K562 (cell line): Measurements from ENCODE around the gene LCN1. TPM values are rescaled to one million over a fixed set of nuclear protein-coding genes. Genes with fewer than 3 reads are reported as not detected.
A peak's percentile ranks its signal among the peaks of the same experiment; 100 is the strongest.

ENCODE experiments used
- CHCHD3 ChIP-seq: fragments of 250-450 bp; sonication (Bioruptor Pico); IDR thresholded peaks from 2 replicates; pipeline ENCODE4 v2.1.2; 2022; ENCODE audit warnings: mild to moderate bottlenecking
- CHD7 ChIP-seq: fragments of 200-600 bp; sonication (generic); IDR thresholded peaks from one replicate; pipeline ENCODE4 v1.6.1; 2012; ENCODE audit warnings: mild to moderate bottlenecking, low read depth, low read length, inconsistent platforms
- CREB3 ChIP-seq: fragments of 450-650 bp; conservative IDR thresholded peaks from 2 replicates; pipeline ENCODE4 v1.6.1; 2016; ENCODE audit warnings: missing genetic modification characterization, low read depth, mild to moderate bottlenecking, missing compliant biosample characterization, moderate library complexity
- MLX ChIP-seq, 2 experiments: fragments of 450-650 bp in 1 of 2; sonication (generic) in 1 of 2; formaldehyde crosslinking; conservative IDR thresholded peaks; 2 replicates each; pipeline versions ENCODE4 v1.4.0 to v1.8.1; 2020 to 2022; ENCODE audit warnings: mild to moderate bottlenecking in 1 of 2, missing genetic modification reagents in 1 of 2
- NCOA1 ChIP-seq: fragments of 450-650 bp; IDR thresholded peaks from 2 replicates; pipeline ENCODE4 v1.6.1; 2016; ENCODE audit warnings: low read depth
- POLR3G ChIP-seq: IDR thresholded peaks from 2 replicates; pipeline ENCODE4 v1.6.1; 2011; ENCODE audit not compliant: insufficient read length, insufficient replicate concordance; ENCODE audit errors: extremely low read depth
- TFE3 ChIP-seq: fragments of 450-650 bp; formaldehyde crosslinking; IDR thresholded peaks from 2 replicates; pipeline ENCODE4 v1.4.0; 2020; ENCODE audit warnings: mild to moderate bottlenecking, mixed read lengths
- VEZF1 ChIP-seq: fragments of 200-800 bp; sonication (Bioruptor generic); IDR thresholded peaks from 2 replicates; pipeline ENCODE4 v1.6.1; 2017; ENCODE audit warnings: missing genetic modification characterization, missing compliant biosample characterization
- polyA plus RNA-seq, 8 experiments: library from polyadenylated mRNA; depleted of rRNA in 4 of 8; stranded (reverse) in 5 of 8; unstranded in 3 of 8; fragments of >200 nt; fragmentation: Nextera tagmentation in 2 of 8; fragmentation: Illumina TruSeq in 1 of 8; extraction: Ambion mirVana in 2 of 8; extraction: Trizol in 1 of 8; gene quantifications; 2 replicates each; pipeline versions ENCODE4 v1.2.1 to v1.2.3, GENCODE V29; 2011 to 2014; ENCODE audit warnings: inconsistent platforms in 1 of 8, missing spikeins in 1 of 8
- total RNA-seq, 7 experiments: library from RNA; depleted of rRNA in 6 of 7; stranded (reverse); fragments of >200 nt in 6 of 7; fragmentation: Illumina TruSeq in 2 of 7; extraction: Trizol in 2 of 7; gene quantifications; 2 replicates each; pipeline versions ENCODE4 v1.2.1 to v1.2.3, GENCODE V29; 2011 to 2021; ENCODE audit warnings: low replicate concordance in 1 of 7

Gene LCN1
- total and polyA plus RNA-seq, 9 of the 15 experiments (the other 6 are each of a cell fraction or from before 2014, with no cell fraction given): not detected

- peak; percentile 41; the same call in 1 of the 2 replicates for TF ChIP-seq VEZF1 (CRISPR knock-in tag)
- no peak for TF ChIP-seq CHCHD3 (CRISPR knock-in tag)
- TF ChIP-seq CREB3 (tag): no peak
- no peak for TF ChIP-seq CHD7
- TF ChIP-seq MLX (CRISPR knock-in tag; conservative IDR thresholded peaks at IDR 0.05): no peak
- TF ChIP-seq TFE3: no peak
- TF ChIP-seq POLR3G: no peak
- no peak for TF ChIP-seq NCOA1
Measured at GRCh38 chr9:135500525-135501260, 20.5 kb upstream of the LCN1 start, which contains the start of gene MRPS2 (continued).
